GM12873 (cell line): ENCODE results near the gene FMN2.

ENCODE experiments used
- TF ChIP-seq, protein P1 (sequence below): IDR thresholded peaks from 2 replicates; pipeline ENCODE4 v1.5.1; 2012; ENCODE audit warnings: low read depth, mild to moderate bottlenecking, moderate library complexity, low read length, control low read depth; ENCODE audit not compliant: insufficient read depth; ENCODE audit errors: missing control alignments

FMN2 gene

DNA sequence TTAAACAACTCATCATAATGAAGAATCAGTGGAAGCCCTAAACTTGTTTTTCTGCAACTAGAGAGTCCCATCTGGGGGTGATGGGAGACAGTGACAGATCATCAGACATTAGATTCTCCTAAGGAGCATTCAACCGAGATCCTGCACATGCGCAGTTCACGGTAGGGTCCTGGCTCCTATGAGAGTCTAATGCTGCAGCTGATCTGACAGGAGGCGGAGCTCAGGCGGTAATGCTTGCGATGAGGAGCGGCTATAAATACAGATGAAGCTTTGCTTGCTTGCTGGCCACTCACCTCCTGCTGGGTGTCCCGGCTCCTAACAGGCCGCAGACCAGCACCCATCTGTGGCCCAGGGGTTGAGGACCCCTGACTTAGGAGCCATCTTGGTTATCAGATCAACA lies 247.2 kb downstream of the FMN2 start:
- TF ChIP-seq, protein P1, sequence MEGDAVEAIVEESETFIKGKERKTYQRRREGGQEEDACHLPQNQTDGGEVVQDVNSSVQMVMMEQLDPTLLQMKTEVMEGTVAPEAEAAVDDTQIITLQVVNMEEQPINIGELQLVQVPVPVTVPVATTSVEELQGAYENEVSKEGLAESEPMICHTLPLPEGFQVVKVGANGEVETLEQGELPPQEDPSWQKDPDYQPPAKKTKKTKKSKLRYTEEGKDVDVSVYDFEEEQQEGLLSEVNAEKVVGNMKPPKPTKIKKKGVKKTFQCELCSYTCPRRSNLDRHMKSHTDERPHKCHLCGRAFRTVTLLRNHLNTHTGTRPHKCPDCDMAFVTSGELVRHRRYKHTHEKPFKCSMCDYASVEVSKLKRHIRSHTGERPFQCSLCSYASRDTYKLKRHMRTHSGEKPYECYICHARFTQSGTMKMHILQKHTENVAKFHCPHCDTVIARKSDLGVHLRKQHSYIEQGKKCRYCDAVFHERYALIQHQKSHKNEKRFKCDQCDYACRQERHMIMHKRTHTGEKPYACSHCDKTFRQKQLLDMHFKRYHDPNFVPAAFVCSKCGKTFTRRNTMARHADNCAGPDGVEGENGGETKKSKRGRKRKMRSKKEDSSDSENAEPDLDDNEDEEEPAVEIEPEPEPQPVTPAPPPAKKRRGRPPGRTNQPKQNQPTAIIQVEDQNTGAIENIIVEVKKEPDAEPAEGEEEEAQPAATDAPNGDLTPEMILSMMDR = no peak

DNA sequence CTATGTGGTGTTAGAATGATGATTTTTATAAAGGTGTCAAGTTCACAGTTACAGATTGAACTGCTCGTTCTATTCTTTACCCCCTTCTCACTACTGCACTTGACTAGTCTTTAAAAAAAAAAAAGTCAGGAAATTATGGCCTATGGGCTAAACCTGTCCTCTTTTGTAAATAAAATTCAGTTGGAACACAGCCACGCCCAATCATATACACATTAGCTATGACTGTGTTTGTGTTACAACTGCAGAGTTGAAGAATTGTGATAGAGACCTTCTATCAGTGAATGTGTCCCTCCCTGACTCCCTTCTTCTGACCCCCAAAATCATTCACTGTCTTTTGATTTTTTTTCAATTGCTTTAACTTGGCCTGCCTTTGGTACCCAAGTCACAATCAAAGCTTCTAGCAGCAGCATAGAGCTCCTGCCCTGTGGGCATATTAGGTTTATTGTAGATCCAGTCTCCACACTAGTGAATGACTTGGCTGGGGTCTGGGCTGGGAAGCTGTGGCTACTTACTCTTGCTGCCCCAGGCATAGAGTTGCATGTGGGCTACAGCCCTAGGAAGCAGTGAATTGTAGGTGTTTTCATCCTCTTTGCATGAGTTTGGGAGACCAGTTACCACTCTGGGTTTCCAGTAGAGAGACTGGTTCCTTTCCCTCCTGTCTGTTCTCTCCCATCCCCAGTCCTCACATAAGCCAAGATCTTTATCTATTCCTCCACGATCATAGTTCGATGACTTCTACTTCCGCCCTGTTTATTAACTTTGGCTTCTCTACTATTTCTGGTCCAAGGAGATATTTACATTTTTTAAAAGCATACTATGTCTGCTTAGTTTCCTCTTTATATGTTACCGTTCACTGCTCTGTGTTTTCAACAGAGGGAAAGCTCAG lies 249.9 kb downstream of the FMN2 start:
- TF ChIP-seq, protein P1 = no peak

DNA sequence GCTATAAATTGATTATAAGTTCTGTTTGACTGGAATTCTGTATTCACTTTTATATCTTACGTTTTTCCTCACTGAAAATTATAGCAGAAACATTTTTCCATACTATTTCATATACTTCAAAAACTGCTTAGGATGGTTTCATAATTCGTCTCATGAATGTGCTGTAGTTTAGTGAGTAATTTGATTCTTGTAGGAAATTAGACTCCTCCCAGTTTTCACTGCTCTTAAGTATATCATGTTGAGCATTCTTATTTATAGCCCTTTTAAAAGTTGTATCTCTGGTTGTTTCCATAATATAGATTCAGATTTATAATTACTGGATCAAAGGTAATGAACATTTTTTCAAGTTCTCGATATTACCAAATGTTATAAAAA lies 250.6 kb downstream of the FMN2 start:
- TF ChIP-seq, protein P1 = no peak

DNA sequence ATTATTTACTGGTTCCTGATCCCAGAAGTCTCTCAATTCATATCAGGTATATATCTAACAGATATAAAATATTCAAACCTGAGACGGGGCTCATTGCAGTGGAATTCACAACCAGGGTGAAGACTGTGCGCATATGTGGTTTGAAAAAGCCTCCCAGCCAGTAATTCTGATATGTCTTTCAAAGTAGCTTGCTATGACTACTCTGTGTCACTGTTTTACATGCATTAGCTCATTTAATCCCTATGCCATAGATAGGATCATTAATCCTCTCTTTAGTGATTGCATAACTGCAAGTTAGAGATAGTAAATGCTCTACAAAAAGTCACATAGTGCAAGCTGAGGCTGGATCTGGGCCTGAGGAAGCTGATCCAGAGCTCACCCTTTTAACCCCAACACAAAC lies 251.4 kb downstream of the FMN2 start:
- TF ChIP-seq, protein P1 = no peak

DNA sequence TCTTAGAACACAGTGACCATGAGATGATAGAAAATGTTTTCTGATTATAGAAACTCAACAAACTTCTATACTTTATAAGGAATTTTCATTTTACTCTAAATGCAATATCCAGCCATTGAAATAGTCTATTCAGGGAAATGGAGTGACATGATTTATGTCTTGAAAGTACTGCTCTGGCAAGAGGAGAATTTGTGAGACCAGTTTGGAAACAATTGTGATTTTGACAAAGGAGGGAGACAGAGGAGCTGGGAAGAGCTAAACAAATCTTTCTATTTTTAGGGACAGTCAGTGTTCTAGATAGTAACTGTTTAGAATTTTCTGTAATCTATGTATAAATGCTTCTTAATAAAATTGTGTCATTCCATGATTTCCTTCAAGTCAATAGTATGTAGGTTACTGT lies 252.3 kb downstream of the FMN2 start:
- TF ChIP-seq, protein P1 = no peak

DNA sequence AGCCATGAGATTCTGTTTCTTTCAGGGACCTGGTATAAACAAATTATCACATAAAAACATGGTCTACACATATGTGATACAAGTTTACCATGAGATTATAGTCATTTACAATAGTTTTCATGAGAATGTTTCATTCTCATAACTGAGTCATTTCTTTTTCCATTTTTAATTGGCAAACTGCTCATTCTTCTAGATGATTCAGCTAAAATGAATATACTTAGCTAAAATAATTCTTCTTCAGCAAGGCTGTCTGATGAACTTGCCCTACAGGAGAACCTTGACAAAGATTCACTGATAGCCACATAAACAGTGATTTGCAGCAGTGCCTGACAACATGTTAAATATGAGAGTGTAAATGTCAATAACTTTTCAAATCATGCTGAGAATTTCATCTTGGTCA lies 253.2 kb downstream of the FMN2 start:
- TF ChIP-seq, protein P1 = no peak

DNA sequence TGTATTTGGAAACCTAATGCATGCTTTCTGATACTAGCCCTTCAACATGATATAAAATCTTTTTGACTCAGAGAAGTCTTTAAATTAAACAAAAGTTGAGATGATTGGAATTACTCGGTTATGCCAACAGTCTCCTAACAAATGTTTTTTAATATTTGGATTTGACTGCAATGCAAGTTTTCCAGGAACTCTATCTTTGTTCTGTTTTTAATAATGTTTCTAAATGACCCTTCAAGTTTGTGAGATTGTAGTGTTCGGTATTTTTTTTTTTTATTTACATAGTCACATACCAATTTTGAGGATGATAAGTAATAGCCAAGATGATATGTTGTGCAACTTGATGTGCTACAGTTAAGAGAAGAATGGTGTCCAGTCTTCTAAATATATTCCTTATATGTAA lies 258.0 kb downstream of the FMN2 start:
- TF ChIP-seq, protein P1 = no peak
